Left kidney (tissue), 2 donors: Measurements from ENCODE around the gene ADM. TPM values are rescaled to one million over a fixed set of nuclear protein-coding genes. Genes with fewer than 3 reads are reported as not detected.

Source experiments
- DNase-seq: peaks from one replicate; pipeline ENCODE4 v3.0.0-alpha.2; 2013
- polyA plus RNA-seq: library from polyadenylated mRNA; unstranded; fragments of 120-200 nt; gene quantifications from one replicate; pipeline ENCODE4 v1.2.1, GENCODE V29; 2013; ENCODE audit not compliant: insufficient read length

The ADM gene
- polyA plus RNA-seq, 1 donor, result 6.4 TPM

DNA sequence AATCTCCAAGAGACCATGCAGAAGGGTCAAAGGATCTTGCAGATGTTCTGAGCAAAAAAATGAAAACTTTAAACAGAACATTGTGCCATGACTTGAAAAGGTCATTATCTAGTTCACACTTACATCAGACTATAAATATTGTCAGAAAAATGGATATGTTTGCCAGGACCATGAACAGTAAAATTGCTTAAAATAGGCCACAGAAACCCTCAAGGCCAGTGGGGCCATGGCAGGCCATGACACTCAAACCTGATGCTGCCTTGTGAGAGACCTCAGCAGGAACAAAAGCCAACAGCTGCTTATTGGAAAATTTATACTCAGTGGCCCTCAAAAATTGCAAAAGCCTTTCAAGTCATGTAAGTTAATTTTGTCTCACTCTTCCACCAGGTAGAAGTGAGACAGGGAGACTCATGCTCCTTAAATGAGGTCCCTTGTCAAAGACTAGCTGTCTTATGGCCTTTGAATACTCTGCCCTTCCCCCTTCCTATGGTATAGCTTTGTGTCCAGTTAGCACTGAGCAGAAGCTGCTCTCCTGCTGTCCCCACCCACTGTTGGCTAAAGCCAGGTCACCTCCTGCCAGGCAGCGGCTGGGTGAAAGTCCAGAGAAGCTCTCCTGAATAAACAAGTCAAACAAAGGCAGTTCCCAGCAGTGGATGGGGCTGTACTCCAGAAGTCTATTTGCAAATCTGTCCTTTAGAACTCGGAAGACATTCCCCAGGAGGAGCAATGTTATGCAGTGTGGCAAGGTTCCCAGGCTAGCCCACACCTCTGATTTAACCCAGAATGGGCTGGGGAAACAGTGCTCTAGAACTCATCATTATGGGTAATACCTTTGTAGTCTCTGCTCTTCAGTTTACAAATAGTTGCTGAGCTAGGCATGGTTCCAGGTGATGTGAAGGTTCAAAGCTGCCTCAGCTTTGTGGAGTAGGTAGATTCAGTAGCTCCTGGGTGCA lies 21.4 kb downstream of the ADM start:
- DNase-seq, result no peak

DNA sequence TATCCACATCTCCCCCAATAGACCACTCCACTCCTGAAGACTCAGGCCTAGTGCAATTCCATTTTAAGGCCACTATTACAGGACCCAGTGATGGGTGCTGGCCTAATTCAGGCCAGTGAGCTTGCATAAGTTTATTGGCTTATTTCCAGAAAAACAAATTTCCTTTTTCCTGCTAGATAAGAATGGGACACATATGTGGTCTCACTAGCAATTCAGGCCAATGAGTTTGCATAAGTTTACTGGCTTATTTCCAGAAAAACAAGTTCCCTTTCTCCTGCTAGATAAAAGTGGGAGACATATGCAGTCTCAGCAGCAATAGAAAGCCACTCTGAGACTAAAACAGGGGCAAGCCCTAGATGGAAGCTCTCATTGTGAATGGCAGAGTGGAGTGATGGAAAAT lies 22.4 kb downstream of the ADM start:
- DNase-seq, result no peak

- DNase-seq, result no peak
These were observed 23.6 kb downstream of the ADM start for GRCh38 chr11:10328314-10329098.

DNA sequence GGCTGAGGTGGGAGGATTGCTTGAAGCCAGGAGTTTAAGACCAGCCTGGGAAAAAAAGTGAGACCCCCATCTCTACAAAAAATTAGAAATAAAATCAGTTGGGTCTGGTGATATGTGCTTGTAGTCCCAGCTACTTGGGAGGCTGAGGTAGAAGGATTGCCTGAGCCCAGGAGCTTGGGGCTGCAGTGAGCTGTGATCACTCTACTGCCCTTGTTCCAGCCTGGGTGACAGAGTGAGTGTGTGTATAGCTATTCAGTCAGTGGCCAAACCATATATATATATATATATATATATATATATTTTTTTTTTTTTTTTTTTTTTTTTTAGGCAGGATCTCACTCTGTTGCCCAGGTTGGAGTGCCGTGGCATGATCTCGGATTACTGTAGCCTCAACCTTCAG lies 24.5 kb downstream of the ADM start:
- DNase-seq, result no peak

DNA sequence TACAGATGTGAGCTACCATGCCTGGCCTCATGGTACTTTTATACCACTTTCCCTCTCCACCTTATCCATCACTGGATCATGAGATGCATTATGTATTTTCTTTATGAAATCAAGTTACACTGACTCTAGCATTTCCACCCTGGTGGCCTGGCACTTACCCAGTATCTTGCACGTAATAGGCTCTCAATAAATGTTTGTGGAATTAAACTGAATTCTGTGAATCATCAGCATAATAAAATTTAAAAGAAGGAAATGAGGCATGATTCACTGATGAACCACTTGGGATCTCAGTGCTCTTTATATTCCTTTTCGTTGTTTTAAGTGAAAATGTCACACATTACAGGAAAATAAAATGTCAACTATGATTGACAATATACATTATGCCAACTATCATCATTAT lies 25.1 kb downstream of the ADM start:
- no peak for DNase-seq

DNA sequence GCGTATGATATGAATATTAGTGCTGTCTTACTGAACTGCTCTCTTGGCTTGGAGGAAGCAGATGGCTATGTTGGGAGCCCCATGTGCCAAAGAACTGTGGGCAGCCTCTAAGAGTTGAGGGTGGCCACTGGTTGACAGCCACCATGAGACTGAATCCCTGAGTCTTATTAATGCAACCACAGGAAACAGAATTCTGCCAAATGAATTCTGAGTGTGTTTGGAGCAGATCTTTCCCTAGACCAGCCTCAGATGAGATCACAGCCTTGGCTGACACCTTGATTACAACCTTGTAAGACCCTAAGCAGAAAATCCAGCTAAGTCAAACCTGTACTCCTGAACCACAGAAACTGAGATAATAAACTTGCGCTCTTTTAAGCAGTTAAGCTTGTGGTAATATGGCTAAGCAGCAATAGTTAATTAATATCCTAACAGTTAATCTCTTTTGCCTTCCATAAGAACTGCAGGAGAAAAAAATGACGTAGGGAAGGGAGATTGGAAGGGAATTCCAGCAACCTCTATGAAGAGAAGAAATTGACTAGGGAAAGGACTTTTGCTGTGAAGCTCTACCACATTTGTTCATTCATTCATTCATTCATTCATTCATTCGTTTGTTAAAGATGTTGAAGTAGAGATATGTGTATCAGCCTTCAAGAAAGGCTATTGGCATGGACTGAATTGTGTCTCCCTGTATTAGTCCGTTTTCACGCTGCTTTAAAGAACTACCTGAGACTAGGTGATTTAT lies 26.8 kb downstream of the ADM start:
- DNase-seq, result no peak

DNA sequence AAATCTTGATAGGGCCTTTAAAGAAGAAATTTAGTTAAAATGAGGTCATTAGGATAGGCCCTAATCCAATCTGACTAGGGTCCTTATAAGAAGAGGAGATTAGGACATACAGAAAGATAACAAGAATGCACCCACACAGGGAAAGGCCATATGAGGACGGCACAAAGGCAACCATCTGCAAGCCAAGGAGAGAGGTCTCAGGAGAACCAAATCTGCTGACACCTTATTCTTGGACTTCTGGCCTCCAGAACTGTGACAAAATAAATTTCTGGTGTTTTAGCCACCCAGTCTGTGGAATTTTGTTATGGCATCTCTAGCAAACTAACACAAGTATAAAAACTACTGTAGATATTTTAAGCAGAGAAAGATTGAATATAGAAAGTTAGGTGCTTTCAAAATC lies 28.6 kb downstream of the ADM start:
- no peak for DNase-seq

DNA sequence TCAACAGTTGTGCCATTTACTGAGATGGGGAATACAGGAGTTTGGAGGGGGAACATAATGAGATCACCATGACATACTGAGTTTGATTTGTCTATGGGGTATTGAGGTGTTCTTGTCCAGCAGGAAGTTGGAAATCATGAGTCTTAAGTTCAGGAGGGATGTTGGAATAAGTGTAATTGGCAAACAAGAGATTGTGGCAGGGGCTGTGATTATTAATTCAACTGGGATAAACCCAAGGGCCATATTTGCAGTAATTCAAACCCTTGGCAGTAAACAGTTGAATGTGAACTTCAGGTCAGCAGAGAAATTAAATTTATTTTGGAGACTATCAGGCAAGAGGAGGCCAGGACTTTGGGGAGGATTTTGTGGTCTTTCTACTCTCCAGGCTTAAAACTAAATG lies 33.4 kb downstream of the ADM start:
- no peak for DNase-seq

- DNase-seq, result no peak
These were observed 43.9 kb downstream of the ADM start for GRCh38 chr11:10348650-10349280.

- no peak for DNase-seq
These were observed 44.4 kb downstream of the ADM start for GRCh38 chr11:10349281-10349665.

DNA sequence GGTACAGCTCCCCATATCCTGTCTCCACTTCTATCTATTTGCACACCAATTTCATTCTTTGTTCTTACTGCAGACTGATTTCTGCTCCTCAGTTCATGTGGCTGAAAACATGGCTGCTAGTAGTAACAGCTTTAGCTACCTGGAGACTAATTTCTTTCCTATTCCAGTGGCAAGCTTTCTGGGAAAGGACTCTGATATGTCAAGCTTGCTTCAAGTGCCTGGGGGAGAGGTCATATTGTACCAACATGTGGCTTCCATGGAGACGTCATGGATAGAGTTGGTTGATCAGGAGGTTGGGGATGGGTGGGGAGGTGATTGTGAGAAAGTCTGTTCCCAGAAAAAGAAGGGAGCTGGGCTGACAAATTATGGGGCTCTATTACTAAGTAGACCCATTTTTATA lies 44.9 kb downstream of the ADM start:
- no peak for DNase-seq

DNA sequence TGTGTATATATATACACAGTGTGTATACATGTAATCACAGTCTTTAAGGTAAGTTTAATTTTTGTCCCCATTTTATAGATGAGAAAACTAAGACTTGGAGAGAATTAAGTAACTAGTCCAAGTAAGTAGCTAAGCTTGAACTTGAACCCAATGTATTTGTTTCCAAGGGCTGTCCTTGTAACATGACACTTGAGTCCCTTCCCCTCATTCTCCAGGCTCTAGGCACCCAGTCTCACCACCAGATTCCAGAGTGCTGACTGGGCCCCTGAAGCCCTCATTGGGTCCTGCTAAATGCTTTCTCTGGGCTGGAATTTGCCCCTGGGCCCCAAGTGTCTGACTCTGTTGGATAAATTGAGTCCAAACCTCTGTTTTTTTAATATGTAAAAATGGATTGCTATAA lies 45.5 kb downstream of the ADM start:
- DNase-seq, result no peak

DNA sequence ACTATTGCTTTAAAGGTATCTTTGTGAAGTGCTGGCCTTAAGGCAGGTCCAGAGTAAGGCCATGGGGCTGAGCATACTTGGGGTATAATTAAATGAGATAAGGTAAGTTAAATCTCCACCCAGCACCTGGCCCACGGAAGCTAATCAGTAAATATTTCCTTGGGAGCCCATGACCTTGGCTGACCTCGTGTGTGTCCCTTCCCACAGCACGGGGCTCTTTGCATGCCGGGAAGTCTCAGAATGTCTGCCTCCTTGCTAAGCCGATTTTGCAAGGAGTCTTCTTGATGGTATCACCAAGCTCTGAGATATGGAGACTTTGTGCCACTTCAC lies 46.5 kb downstream of the ADM start:
- DNase-seq, result no peak

GRCh38 chr11:10351765-10352641 lies 47.1 kb downstream of the ADM start:
- DNase-seq, result peak; percentile 87

DNA sequence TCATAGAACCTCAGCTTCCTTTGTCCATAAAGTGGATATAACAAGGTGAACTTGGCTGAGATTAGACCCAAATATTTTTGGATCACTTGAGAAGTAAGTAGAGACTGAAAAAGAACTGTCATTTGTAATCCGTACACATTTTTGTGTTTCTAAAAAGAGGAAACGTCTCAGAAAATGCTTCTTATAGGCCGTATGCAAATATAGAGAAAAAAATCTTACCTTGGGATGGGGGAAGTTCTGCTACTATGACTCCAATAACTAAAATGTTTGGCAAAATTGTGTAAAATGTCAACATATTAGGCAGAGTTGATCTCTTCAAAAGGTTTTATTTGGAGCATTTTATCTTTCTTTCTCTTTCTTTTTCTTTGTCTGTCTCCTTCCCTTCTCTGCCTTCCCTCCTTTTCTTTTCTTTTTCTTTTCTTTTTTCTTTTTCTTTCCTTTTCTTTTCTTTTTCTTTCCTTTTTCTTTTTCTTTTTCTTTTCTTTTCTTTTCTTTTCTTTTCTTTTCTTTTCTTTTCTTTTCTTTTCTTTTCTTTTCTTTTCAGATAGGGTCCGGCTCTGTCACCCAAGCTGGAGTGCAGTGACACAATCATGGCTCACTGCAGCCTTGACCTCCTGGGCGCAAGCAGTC lies 48.2 kb downstream of the ADM start:
- DNase-seq, result no peak

GRCh38 chr11:10354389-10354788 lies 49.5 kb downstream of the ADM start:
- DNase-seq, result no peak

DNA sequence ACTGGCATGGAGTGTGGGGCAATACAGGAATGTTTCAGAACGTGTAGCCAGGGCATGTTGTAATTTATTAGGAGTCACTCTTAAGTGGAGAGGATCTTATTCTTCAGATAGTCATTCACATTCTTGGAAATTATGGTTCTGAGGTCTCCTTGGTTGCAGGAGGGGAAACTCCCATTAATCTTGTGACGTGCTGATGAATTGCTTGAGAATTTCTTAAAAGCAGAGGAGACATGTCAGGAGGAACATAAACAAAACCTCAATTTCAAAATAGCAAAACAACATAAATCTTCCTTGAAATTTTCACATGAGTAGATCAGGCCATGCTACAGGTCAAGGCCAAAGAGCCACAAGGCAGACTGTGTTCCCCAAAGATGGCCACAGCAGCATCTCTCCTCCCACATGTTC lies 50.4 kb downstream of the ADM start:
- no peak for DNase-seq

DNA sequence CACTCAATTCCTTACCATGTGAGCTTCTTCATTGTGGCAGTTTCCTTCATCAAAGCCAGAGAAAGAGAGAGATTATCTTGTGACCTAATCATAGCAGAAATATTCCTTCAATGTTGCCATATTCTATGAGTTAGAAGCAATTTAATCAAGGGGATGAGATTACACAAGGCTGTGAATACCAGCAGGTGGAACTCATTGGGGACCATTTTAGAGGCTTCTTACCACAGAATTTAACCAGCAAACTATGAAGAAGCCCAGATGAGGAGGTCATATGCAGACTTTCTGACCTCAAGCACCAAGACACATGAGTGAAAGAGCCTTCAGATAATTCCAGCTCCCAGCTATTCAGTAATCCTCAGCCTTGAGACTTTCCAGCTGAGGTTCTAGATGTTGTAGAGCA lies 51.3 kb downstream of the ADM start:
- no peak for DNase-seq
